ENCODE data around the gene SERPINC1.
A peak's percentile ranks its signal among the peaks of the same experiment; 100 is the strongest.
"Not testable (repeated sequence)": the region's sequence is repeated elsewhere in the genome, so short reads cannot be mapped to it uniquely, and the experiment has no call there.

The SERPINC1 gene

GRCh38 chr1:173917149-173917548 is at the start of gene SERPINC1:
TSS of gene SERPINC1 (minus strand) at chr1:173917327. CDS start at chr1:173917259, 68 bp downstream.
- DNase-seq (ENCODE audit: low read depth) = no peak

- not testable (repeated sequence) for DNase-seq (ENCODE audit: low read depth)
Observed at GRCh38 chr1:173965896-173966295, 48.8 kb upstream of the SERPINC1 start.

DNA sequence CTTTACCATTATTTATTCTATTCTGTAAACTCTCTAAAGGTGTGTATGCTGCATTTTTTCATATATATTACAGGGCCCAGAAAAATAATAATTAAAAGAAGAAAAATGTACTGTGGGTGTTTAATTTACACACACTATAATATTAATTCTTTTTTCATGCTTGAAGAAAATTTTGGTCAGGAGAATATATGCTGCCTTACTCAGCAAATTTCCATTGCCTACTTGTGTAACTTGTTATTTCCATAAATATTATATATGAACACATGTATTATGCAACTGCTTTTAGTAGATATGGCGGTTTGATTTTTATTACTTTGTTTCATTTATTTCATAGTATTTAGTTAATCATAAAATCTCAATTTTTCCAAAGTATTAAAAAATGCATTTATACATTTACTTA is 46.4 kb upstream of the SERPINC1 start:
- no peak for DNase-seq (ENCODE audit: low read depth)

DNA sequence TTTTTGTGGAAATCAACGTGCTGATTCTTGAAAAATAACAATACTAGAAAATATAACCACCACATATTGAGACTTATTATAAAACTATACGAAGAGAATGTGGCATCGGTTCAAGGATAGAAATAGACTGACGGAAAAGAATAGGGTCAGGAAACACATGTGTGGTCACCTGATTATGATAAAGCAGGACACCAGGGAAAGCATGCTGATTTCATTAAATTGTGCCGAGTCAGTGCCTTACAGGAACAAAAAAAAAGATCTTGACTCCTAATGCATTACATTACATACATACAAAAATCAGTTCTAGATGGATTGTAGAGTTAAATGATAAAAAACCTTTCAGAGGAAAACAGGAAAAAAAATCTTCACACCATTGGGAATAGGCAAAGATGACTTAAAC is 43.5 kb upstream of the SERPINC1 start:
- DNase-seq (ENCODE audit: low read depth) = no peak

GRCh38 chr1:173954179-173954578 is 37.1 kb upstream of the SERPINC1 start:
- no peak for DNase-seq (ENCODE audit: low read depth)

GRCh38 chr1:173948594-173948993 is 31.5 kb upstream of the SERPINC1 start:
- DNase-seq (ENCODE audit: low read depth) = no peak

DNA sequence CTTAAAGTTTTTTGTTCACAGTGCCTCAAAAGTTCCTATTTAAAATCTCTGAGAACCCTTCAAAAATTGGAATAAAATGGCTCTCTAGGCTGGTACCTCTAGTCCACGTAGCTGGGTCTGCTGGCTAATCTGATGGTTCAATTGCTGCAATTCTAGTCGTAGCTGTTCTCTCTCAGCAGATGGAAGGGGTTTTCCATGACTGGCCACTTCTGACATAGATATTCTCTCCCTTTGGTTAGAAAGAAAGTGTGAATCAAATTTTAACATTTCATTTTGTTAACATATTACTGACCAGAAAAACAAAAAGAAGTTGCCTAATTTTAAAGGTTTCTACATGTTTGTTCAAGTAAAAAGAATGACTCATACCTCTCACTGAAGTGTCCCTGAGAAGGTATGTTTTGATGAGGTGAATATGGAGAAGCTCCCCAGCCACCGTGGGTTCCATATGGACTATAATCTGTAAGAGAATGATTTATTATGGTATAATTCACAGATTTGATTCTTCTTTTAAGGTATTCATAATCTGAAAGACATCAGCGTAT is 29.3 kb upstream of the SERPINC1 start:
- DNase-seq (ENCODE audit: low read depth) = no peak

- no peak for DNase-seq (ENCODE audit: low read depth)
Observed at GRCh38 chr1:173937062-173937461, 19.9 kb upstream of the SERPINC1 start.

DNA sequence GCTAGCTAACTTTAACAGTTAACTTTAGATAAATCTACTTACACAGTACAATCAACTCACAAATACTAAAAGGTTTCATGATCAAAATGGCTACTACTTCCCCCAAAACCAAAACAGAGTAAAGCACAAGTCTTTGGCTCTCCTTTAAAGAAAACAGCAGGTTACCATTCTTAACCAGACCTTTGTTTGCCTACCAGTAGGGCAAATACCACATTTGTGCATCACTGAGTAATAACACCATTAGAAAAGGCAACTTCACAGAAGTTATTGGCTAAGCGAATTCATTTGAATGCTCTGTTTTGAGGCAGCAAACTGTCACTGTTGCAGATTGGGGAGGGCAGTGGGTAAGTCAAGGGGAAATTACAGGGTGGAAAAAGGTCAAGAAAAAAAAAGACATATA is 17.3 kb upstream of the SERPINC1 start:
- no peak for DNase-seq (ENCODE audit: low read depth)

DNA sequence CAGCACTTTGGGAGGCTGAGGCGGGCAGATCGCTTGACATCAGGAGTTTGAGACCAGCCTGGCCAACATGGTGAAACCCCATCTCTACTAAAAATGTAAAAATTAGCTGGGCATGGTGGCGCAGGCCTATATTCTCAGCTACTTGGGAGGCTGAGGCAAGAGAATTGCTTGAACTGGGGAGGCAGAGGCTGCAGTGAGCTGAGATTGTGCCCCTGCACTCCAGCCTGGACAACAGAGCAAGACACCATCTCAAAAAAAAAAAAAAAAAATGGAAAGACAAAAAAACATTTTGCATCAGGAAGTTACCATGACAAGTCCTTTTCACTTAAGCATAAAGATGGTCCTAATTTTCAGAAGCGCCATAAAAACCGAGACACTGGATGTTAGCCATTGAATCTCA is 13.4 kb upstream of the SERPINC1 start:
- not testable (repeated sequence) for DNase-seq (ENCODE audit: low read depth)

- DNase-seq (ENCODE audit: low read depth) = no peak
Observed at GRCh38 chr1:173925306-173926242, 8.4 kb upstream of the SERPINC1 start.

DNA sequence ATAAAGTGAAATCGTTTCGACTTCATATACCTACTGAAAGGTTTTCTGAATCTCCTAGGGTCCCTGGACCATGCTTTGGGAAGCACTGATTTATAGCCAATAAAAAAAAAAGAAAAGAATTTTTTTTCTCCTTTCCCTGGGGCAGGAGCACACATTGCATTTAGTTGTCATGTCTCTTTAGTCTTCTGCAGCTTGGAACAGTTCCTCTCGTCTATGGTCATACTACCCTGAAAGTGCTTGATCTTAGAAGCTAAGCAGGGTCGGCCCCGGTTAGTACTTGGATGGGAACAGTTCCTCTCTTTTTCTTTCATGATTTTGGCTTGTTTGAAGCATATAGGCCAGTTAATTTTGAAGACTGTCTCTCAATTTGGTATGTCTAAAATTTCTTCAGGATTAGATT is 3.7 kb upstream of the SERPINC1 start:
- no peak for DNase-seq (ENCODE audit: low read depth)

DNA sequence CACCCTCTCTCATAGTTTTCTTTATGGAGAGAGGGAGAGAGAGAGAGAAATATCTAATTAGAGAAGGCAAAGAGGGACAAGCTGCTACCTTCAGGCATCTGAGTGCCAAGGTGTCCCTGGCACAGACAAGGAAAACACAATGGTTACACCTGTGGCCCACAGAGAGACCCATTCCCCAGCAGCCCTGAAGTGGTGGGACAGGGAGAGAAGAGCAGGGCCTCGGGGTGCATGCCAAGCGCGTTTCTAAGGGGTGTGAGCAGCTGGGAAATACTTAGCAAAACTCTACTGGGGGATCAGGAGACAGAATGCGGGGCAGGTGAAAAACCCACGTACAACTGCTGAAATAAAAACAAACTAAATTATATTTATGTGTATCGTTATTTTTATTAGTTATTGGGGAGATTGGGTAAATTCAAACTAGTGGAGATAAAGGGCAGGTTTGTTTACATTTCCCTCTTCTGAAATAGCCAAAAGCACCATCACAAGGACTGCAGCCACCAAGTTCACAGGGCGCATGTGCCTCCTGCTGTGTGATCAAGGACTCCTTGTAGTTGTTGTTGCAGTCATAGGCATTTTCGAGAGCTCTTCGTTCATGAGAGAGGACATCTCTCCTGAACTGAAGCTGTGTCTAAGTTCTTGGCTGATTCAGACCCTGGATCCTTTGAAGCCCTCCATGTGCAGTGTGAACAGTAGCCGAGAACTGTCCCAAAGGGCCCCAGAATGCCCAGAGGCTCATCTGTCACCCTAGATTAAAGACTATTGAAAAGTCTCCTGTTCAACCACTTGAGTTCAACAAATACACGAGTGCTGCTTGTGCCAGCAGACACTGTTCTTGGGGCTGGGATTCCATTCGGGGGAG is 737 bp upstream of the SERPINC1 start:
- no peak for DNase-seq (ENCODE audit: low read depth)

DNA sequence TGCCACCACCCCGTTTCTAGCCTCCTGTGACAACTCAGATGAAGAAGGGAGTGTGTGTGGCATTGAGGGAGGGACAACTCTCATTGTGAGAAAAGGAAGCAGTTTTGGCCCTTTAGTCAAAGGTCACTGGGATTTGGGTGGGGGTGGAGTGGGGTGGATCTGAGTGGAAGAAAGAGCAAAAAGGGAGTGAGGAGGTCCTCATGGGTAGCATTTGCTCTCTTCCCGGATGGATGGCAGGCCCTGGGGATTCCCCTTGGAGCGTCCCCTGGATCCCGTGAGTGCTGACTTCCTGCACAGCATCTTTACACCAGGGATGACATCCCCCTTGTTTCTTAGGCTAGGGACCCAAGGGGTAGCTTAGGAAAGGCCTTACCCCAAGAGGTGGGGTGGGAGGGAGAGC is 460 bp downstream of the SERPINC1 start:
- DNase-seq (ENCODE audit: low read depth) = no peak

- no peak for DNase-seq (ENCODE audit: low read depth)
Observed at GRCh38 chr1:173915596-173915995, 1.5 kb downstream of the SERPINC1 start.

GRCh38 chr1:173914366-173914871 is 2.7 kb downstream of the SERPINC1 start:
- DNase-seq (ENCODE audit: low read depth) = peak; percentile 5

DNA sequence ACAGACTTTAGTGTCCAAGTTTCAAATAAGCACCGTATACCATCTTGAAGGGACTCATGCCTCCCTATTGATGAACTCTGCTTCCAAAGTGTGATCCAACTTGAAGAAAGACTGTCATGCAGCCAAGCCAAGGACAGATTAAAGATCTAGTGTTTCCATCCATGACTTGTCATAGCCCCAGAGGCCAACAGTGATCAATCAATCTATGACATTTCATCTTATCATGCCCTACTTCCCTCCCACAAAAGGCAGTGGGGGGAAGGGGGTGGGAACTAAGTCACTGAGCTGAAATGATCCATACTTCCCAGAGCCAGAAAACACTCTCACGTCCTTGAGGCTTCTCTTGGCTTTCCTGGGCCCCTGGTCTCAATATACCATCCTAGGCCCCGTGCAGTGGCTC is 4.0 kb downstream of the SERPINC1 start:
- no peak for DNase-seq (ENCODE audit: low read depth)

- DNase-seq (ENCODE audit: low read depth) = no peak
Observed at GRCh38 chr1:173903827-173904531, 13.1 kb downstream of the SERPINC1 start.

GRCh38 chr1:173900992-173901391 is 16.1 kb downstream of the SERPINC1 start:
- no peak for DNase-seq (ENCODE audit: low read depth)

DNA sequence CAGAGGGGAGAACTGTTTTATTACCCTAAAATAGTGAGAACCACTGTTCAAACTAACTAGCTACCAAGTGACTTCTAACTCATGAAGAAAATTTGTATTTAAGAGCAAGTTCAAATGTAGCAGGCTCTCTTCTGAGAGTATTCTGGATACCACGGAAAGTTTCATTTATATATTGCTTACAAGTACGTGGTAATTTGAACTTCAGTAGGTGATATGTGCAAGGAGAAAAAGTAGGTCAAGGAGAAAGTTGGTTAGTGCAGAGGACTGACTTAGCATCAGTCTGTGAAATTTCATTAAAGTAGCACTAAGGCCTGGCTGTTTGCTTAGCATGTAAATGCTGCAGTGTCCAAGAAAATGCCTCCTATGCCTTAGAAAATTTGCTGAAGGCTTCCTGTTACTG is 16.7 kb downstream of the SERPINC1 start:
- DNase-seq (ENCODE audit: low read depth) = no peak

DNA sequence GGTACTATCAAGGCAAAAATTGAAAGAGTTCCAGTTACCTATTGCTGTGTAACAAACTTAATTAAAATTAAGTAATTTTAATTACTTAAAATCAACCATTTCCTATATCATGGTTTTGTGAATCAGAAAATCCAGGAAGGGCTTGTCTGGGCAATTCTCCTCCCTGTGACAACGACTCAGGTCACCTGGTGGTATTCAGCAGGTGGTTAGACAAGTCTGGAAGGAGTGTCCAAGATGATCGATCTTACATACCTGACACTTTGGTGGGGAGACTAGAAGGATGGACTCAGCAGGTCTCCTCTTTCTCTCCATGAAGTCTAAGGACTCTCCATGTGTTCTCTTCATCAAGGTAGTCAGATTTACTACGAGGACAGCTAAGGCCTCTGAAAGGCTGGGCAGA is 22.9 kb downstream of the SERPINC1 start:
- no peak for DNase-seq (ENCODE audit: low read depth)

DNA sequence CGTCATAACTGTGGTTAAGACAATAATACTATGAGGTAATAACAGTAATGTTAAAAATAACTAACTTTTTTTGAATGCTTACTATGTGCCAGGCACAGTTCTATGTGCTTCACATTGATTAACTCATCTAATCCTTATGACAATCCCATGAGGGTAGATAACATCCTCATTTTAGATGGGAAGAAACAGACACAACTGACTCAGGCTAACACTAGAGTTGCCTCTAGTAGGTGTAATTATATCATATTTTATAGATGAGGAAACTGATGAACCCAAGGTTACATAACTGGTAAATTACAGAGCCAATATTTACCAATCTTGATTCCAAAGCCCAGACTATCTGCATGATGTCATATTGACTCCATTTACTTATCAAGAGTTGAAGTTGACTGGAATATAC is 23.5 kb downstream of the SERPINC1 start:
- no peak for DNase-seq (ENCODE audit: low read depth)
